H1 (cell line): ENCODE data around the gene PITRM1. TPM values are rescaled to one million over a fixed set of nuclear protein-coding genes. Genes with fewer than 3 reads are reported as not detected.

ENCODE experiments used
- CTCF ChIA-PET: fragments of 300-600 bp; sonication (Branson Sonifier 250); formaldehyde crosslinking; loops from one replicate; lab custom pipeline; 2021; ENCODE audit not compliant: partially characterized antibody; lab: Charles Lee
- POLR2A ChIA-PET: fragments of 300-600 bp; sonication (Branson Sonifier 250); formaldehyde crosslinking; loops from one replicate; lab custom pipeline; 2021; ENCODE audit warnings: inconsistent platforms; ENCODE audit not compliant: partially characterized antibody; lab: Charles Lee
- DNase-seq, 2 experiments: peaks; one replicate each; pipeline versions ENCODE4 v3.0.0 to v3.0.0-alpha.2; 2010 to 2022; ENCODE audit warnings: low spot score in 2 of 2, low read depth in 1 of 2, mixed read lengths in 1 of 2
- FAIRE-seq: peaks from 2 replicates; lab custom pipeline; 2011; peaks lifted over from hg19 to GRCh38; lab: Jason Lieb, UNC
- H2AFZ ChIP-seq: 2 replicates; pipeline ENCODE4 v1.8.1; 2012; ENCODE audit warnings: low read length, inconsistent platforms
- H2AK5ac ChIP-seq: 2 replicates; pipeline ENCODE4 v1.6.1; 2013; ENCODE audit warnings: low read depth, low read length
- H2BK120ac ChIP-seq: replicated peaks from 2 replicates; pipeline ENCODE3; 2013; ENCODE audit warnings: low read depth, low read length, inconsistent platforms
- H2BK12ac ChIP-seq: 2 replicates; pipeline ENCODE4 v1.6.1; 2013; ENCODE audit warnings: low read depth, low read length
- H2BK15ac ChIP-seq: 2 replicates; pipeline ENCODE4 v1.6.1; 2013; ENCODE audit warnings: low read length
- H2BK20ac ChIP-seq: 2 replicates; pipeline ENCODE4 v1.6.1; 2013; ENCODE audit warnings: low read length
- H2BK5ac ChIP-seq: 2 replicates; pipeline ENCODE4 v1.6.1; 2013; ENCODE audit warnings: low read depth, low read length
- H3K14ac ChIP-seq: 2 replicates; pipeline ENCODE4 v1.6.1; 2013; ENCODE audit warnings: inconsistent platforms; ENCODE audit not compliant: insufficient read length
- H3K18ac ChIP-seq: 2 replicates; pipeline ENCODE4 v1.6.1; 2013; ENCODE audit warnings: low read length; ENCODE audit errors: extremely low read depth
- H3K23ac ChIP-seq: 2 replicates; pipeline ENCODE4 v1.6.1; 2013; ENCODE audit warnings: inconsistent platforms; ENCODE audit not compliant: insufficient read length
- H3K23me2 ChIP-seq: 2 replicates; pipeline ENCODE4 v1.6.1; 2013; ENCODE audit warnings: low read depth, low read length
- H3K27ac ChIP-seq: 2 replicates; pipeline ENCODE4 v1.6.1; 2011; ENCODE audit warnings: low read depth, low read length, inconsistent platforms
- H3K27me3 ChIP-seq, 4 experiments: replicated peaks in 1 of 4; 1 replicate in 1 of 4; 2 replicates in 3 of 4; pipeline versions ENCODE4 v1.6.1 to v1.8.1; 2011 to 2013; ENCODE audit warnings: low read length in 3 of 4, mild to moderate bottlenecking in 3 of 4, inconsistent platforms in 2 of 4, mixed read lengths in 2 of 4, moderate library complexity in 1 of 4; ENCODE audit not compliant: control insufficient read depth in 3 of 4, insufficient read depth in 3 of 4; ENCODE audit errors: extremely low read depth in 1 of 4
- H3K36me3 ChIP-seq, 4 experiments: 2 replicates each; pipeline versions ENCODE4 v1.6.1 to v1.8.1; 2011 to 2013; ENCODE audit warnings: mild to moderate bottlenecking in 4 of 4, low read length in 3 of 4, moderate library complexity in 2 of 4, control low read depth in 1 of 4, inconsistent platforms in 1 of 4; ENCODE audit not compliant: insufficient read depth in 4 of 4, control insufficient read depth in 2 of 4
- H3K4ac ChIP-seq: replicated peaks from 2 replicates; pipeline ENCODE3; 2013; ENCODE audit warnings: low read length, low read depth, mixed read lengths, inconsistent platforms; ENCODE audit not compliant: insufficient read length
- H3K4me1 ChIP-seq, 4 experiments: replicated peaks in 1 of 4; 1 replicate in 1 of 4; 2 replicates in 3 of 4; pipeline versions ENCODE4 v1.6.1 to v1.8.1; 2011 to 2013; ENCODE audit warnings: low read length in 3 of 4, inconsistent platforms in 2 of 4, mixed read lengths in 1 of 4; ENCODE audit not compliant: insufficient read depth in 4 of 4, control insufficient read depth in 3 of 4
- H3K4me2 ChIP-seq, 2 experiments: 2 replicates each; pipeline versions ENCODE4 v1.6.1 to v1.8.1; 2011 to 2013; ENCODE audit warnings: low read depth in 2 of 2, low read length in 2 of 2, control low read depth in 1 of 2, inconsistent platforms in 1 of 2, mild to moderate bottlenecking in 1 of 2; ENCODE audit not compliant: insufficient read depth in 1 of 2
- H3K4me3 ChIP-seq, 4 experiments: fragments of 200-600, 300-600 bp in 1 of 4; sonication (generic), shearing (Covaris generic), sonication (Bioruptor Twin) in 1 of 4; 2 replicates each; pipeline versions ENCODE4 v1.5.1 to v1.8.1; 2011 to 2016; ENCODE audit warnings: low read length in 4 of 4, low read depth in 3 of 4, control low read depth in 2 of 4, inconsistent platforms in 2 of 4, mild to moderate bottlenecking in 2 of 4, mixed read lengths in 1 of 4, moderate library complexity in 1 of 4; ENCODE audit not compliant: insufficient read depth in 2 of 4; ENCODE audit errors: extremely low read depth in 1 of 4
- H3K56ac ChIP-seq: replicated peaks from 2 replicates; pipeline ENCODE3; 2013; ENCODE audit warnings: low read depth, mild to moderate bottlenecking, mixed read lengths, low read length, inconsistent platforms; ENCODE audit not compliant: insufficient read length
- H3K79me1 ChIP-seq: 2 replicates; pipeline ENCODE4 v1.6.1; 2013; ENCODE audit warnings: low read depth, low read length, control low read depth
- H3K79me2 ChIP-seq, 2 experiments: 2 replicates each; pipeline versions ENCODE4 v1.6.1 to v1.8.1; 2012 to 2013; ENCODE audit warnings: low read length in 2 of 2, mild to moderate bottlenecking in 2 of 2, inconsistent platforms in 1 of 2; ENCODE audit not compliant: insufficient read depth in 2 of 2, control insufficient read depth in 1 of 2
- H3K9ac ChIP-seq, 4 experiments: replicated peaks in 1 of 4; 1 replicate in 1 of 4; 2 replicates in 3 of 4; pipeline versions ENCODE4 v1.6.1 to v1.8.1; 2011 to 2013; ENCODE audit warnings: low read depth in 3 of 4, low read length in 3 of 4, control low read depth in 2 of 4, mild to moderate bottlenecking in 2 of 4, moderate library complexity in 2 of 4, inconsistent platforms in 1 of 4; ENCODE audit errors: extremely low read depth in 1 of 4
- H3K9me3 ChIP-seq, 2 experiments: 2 replicates each; pipeline versions ENCODE4 v1.6.1 to v1.8.1; 2012 to 2013; ENCODE audit warnings: mild to moderate bottlenecking in 2 of 2, moderate library complexity in 2 of 2, control low read depth in 1 of 2, inconsistent platforms in 1 of 2, low read depth in 1 of 2, low read length in 1 of 2, mixed read lengths in 1 of 2; ENCODE audit not compliant: insufficient read depth in 2 of 2
- H4K20me1 ChIP-seq, 2 experiments: replicated peaks in 1 of 2; 2 replicates each; pipeline versions ENCODE3 to v1.8.1; 2011 to 2013; ENCODE audit warnings: inconsistent platforms in 2 of 2, low read length in 2 of 2, mild to moderate bottlenecking in 1 of 2; ENCODE audit not compliant: insufficient read depth in 2 of 2, control insufficient read depth in 1 of 2
- H4K5ac ChIP-seq: 2 replicates; pipeline ENCODE4 v1.6.1; 2013; ENCODE audit warnings: low read length, low read depth, mixed read lengths, inconsistent platforms; ENCODE audit not compliant: insufficient read length
- H4K8ac ChIP-seq: 2 replicates; pipeline ENCODE4 v1.8.0; 2013; ENCODE audit warnings: mild to moderate bottlenecking, moderate library complexity, low read length, inconsistent platforms; ENCODE audit not compliant: insufficient read depth; ENCODE audit errors: extremely low read depth
- H4K91ac ChIP-seq: replicated peaks from 2 replicates; pipeline ENCODE3; 2013; ENCODE audit warnings: low read length, mixed read lengths, inconsistent platforms; ENCODE audit not compliant: insufficient read length
- FOSL1 ChIP-seq: IDR thresholded peaks from 2 replicates; pipeline ENCODE4 v1.6.1; 2011; ENCODE audit warnings: mild to moderate bottlenecking, low read depth, low read length, moderate library complexity; ENCODE audit not compliant: insufficient read depth
- HDAC6 ChIP-seq: IDR thresholded peaks from one replicate; pipeline ENCODE4 v1.7.1; 2012; ENCODE audit warnings: low read depth, mild to moderate bottlenecking, inconsistent platforms, low read length, moderate library complexity
- JUN ChIP-seq: IDR thresholded peaks from 2 replicates; pipeline ENCODE4 v1.6.1; 2011; ENCODE audit warnings: low read depth, mild to moderate bottlenecking, improper control_type of control experiment, low read length
- KDM4A ChIP-seq: IDR thresholded peaks from one replicate; pipeline ENCODE4 v1.7.1; 2012; ENCODE audit warnings: low read depth, mild to moderate bottlenecking, moderate library complexity, low read length, inconsistent platforms; ENCODE audit not compliant: severe bottlenecking
- POLR2AphosphoS5 ChIP-seq: IDR thresholded peaks from 2 replicates; pipeline ENCODE4 v1.6.1; 2011; ENCODE audit warnings: low read depth, low read length
- RBBP5 ChIP-seq: IDR thresholded peaks from 2 replicates; pipeline ENCODE4 v1.7.1; 2012; ENCODE audit warnings: low read depth, mild to moderate bottlenecking, inconsistent platforms, low read length, moderate library complexity, borderline replicate concordance
- SP4 ChIP-seq: IDR thresholded peaks from 2 replicates; pipeline ENCODE4 v1.6.1; 2012; ENCODE audit warnings: low read length, inconsistent platforms
- WGBS, 2 experiments: shearing (Covaris generic) in 1 of 2; methylation state at CpG; one replicate each; pipeline versions ENCODE4 v1.1.6 to v1.1.7; 2013 to 2015; ENCODE audit warnings: low lambda C conversion rate in 2 of 2, mixed read lengths in 2 of 2, inconsistent platforms in 1 of 2, low coverage in 1 of 2, missing lambda C conversion rate in 1 of 2; ENCODE audit not compliant: insufficient replicate concordance in 2 of 2, insufficient coverage in 1 of 2, insufficient read length in 1 of 2; ENCODE audit errors: extremely low coverage in 1 of 2, missing lambda C conversion rate in 1 of 2; 5-methylcytosine and 5-hydroxymethylcytosine counted together
- polyA plus RNA-seq, 7 experiments: library from polyadenylated mRNA; depleted of rRNA in 3 of 7; stranded (reverse) in 5 of 7; unstranded in 2 of 7; fragments of >200 nt in 5 of 7; fragments of 200-250 nt in 2 of 7; gene quantifications; 1 replicate in 5 of 7; 2 replicates in 1 of 7; 4 replicates in 1 of 7; pipeline versions ENCODE4 v1.2.1 to v1.2.3, GENCODE V29; 2011 to 2013; ENCODE audit warnings: missing spikeins in 2 of 7, mixed read lengths in 2 of 7
- total RNA-seq: library from RNA; stranded (reverse); fragmentation: NEBNext Ultra II Directional; extraction: Animal tissue kit (Norgen Biotek cat#: 25700); gene quantifications from 2 replicates; pipeline ENCODE4 v1.2.1, GENCODE V29; 2021

PITRM1 gene
- total and polyA plus RNA-seq, 2 of the 8 experiments (the other 6 are each of a cell fraction or from before 2014, with no cell fraction given) = 18.6 to 31.5 TPM

DNA sequence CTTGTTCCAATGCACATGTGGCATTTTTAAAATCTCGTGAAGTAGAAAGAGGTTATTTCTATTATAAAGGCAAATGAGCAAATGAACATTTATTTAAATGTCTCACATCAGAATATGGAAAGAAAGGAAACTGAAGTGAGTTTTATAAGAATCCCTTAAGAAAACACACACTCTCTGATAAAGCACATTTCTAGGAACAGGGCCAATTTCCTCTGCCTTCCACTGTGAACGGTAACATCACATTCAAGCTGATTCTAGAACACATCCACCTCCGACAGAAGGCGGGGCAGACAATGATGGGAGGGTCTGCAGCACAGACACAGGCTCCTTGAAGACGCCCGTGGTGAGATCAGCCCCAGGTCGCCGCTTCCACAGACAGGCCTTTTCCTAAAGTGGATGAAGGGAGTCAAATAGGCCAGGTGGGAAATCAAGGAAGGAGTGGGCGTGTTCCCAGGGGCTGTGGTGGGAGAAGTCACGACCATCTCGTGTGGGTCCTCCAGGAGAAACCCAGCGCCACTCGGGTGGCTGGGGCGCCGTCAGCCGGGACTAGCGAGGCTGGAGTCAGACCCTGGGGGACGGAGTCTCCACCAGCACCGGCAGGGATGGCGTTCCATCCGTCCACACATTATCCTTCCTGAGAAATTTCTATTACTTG, 31.1 kb downstream of the PITRM1 start:
- Histone ChIP-seq H4K91ac (no peak overlapping the region), H4K8ac (no peak overlapping the region), H2BK120ac (no peak overlapping the region), H2BK20ac (no peak overlapping the region), H4K5ac (no peak overlapping the region), H3K4me3 (no peak overlapping the region), H3K4me1 (no peaks in the 10 kb centered on the region), H3K56ac (no peak overlapping the region), H2BK5ac (no peak overlapping the region), H3K14ac (no peak overlapping the region), H3K27me3 (no peaks in the 10 kb centered on the region), H3K4me2 (no peak overlapping the region), H2AK5ac (no peak overlapping the region), H3K4ac (no peak overlapping the region), H3K23ac (no peak overlapping the region), H3K9ac (no peak overlapping the region), H2BK15ac (no peak overlapping the region), H2AFZ (no peak overlapping the region), H3K9me3 (no peaks in the 10 kb centered on the region), H2BK12ac (no peak overlapping the region), H3K79me1 (no peaks in the 10 kb centered on the region), H3K27ac (no peak overlapping the region), H3K23me2 (no peaks in the 10 kb centered on the region), H3K79me2 (no peaks in the 10 kb centered on the region), H3K36me3 (peaks cover 6 to 48% (median 34%) of the 10 kb centered on the region in 4 experiments), H3K18ac (no peak overlapping the region), H4K20me1 (peaks cover 2 to 5% of the 10 kb centered on the region in 2 experiments)
- WGBS, 2 experiments = 94% methylated on average over 21 of the region's 21 CpGs; no CpG with 5 or more reads in 1 of the 2 experiments
- POLR2A ChIA-PET = interaction anchor here (0.6 to 1.7 kb wide), 3 partner anchors 12 to 63 kb away, joined by 3 to 7 read pairs (median 3); no protein-coding TSS in a partner anchor
- DNase-seq (no peak), FAIRE-seq (no peak)
- CTCF ChIA-PET = no interaction called here
- TF ChIP-seq SP4 (no peak), FOSL1 (no peak), POLR2AphosphoS5 (no peak), HDAC6 (no peak), KDM4A (no peak), JUN (no peak), RBBP5 (no peak)
